Breast epithelium (tissue), 4 donors: Measurements from ENCODE around the gene THADA. TPM values are rescaled to one million over a fixed set of nuclear protein-coding genes. Genes with fewer than 3 reads are reported as not detected.
A peak's percentile ranks its signal among the peaks of the same experiment; 100 is the strongest.
"Not testable (repeated sequence)": the region's sequence is repeated elsewhere in the genome, so short reads cannot be mapped to it uniquely, and the experiment has no call there.

Experiments
- DNase-seq, 2 donors: peaks; one replicate each; pipeline ENCODE4 v3.0.0-alpha.2; 2019; ENCODE audit warnings: low spot score in 2 of 2
- H3K27ac ChIP-seq, 2 donors: fragments of 200-600 bp; sonication (generic) in 1 of 2; one replicate each; pipeline ENCODE4 v1.5.1; 2016 to 2019; ENCODE audit warnings: mild to moderate bottlenecking in 1 of 2
- H3K27me3 ChIP-seq, 2 donors: fragments of 200-600 bp; sonication (generic) in 1 of 2; one replicate each; pipeline versions ENCODE4 v1.5.1 to v1.6.0; 2017 to 2019; ENCODE audit warnings: control low read depth in 1 of 2, mild to moderate bottlenecking in 1 of 2
- H3K36me3 ChIP-seq: fragments of 200-600 bp; one replicate; pipeline ENCODE4 v1.5.1; 2019
- H3K4me1 ChIP-seq, 2 donors: fragments of 200-600 bp; sonication (generic); one replicate each; pipeline ENCODE4 v1.5.1; 2016 to 2019; ENCODE audit warnings: control low read depth in 1 of 2
- H3K4me3 ChIP-seq, 3 donors: fragments of 200-600 bp; sonication (generic); 1 replicate in 2 of 3; 2 replicates in 1 of 3; pipeline ENCODE4 v1.5.1; 2016 to 2019; ENCODE audit warnings: mild to moderate bottlenecking in 3 of 3, moderate library complexity in 2 of 3
- H3K9me3 ChIP-seq, 2 donors: fragments of 200-600 bp; sonication (generic) in 1 of 2; one replicate each; pipeline ENCODE4 v1.5.1; 2016 to 2019; ENCODE audit warnings: control low read depth in 1 of 2
- POLR2A ChIP-seq: fragments of 450-650 bp; IDR thresholded peaks from one replicate; pipeline ENCODE4 v1.6.1; 2016; ENCODE audit warnings: antibody characterized with exemption, mild to moderate bottlenecking, moderate library complexity
- POLR2AphosphoS5 ChIP-seq, 3 donors: sonication (generic); formaldehyde crosslinking; IDR thresholded peaks; one replicate each; pipeline ENCODE4 v1.6.1; 2017; ENCODE audit warnings: antibody characterized with exemption in 3 of 3
- intact Hi-C: fragments of 100-400 bp; cut with DNase I; formaldehyde crosslinking; loops from one replicate; pipeline ENCODE4 v1.15.1; 2023; ENCODE audit warnings: low total_unique reads
- total RNA-seq, 3 donors: library from RNA; depleted of rRNA; stranded (reverse); fragments of >200 nt; gene quantifications; one replicate each; pipeline ENCODE4 v1.1.0, GENCODE V29; 2016
- TF ChIP-seq, protein P1 (sequence below), 3 donors: fragments of 450-650 bp; IDR thresholded peaks; one replicate each; pipeline ENCODE4 v1.5.1; 2016 to 2017; ENCODE audit warnings: antibody characterized with exemption in 3 of 3, mild to moderate bottlenecking in 3 of 3, moderate library complexity in 3 of 3

The THADA gene
- 10 to 100 TPM; 41.1 to 60.6 (median 49.5) TPM for total RNA-seq

GRCh38 chr2:43595603-43596412 is at the start of gene THADA:
Gene THADA (minus strand): TSS chr2:43596038. CDS start chr2:43592392, 3,646 bp downstream.
- H3K27ac ChIP-seq, result peak within 1 kb of the TSS; percentile 91 to 94
- H3K27me3 ChIP-seq, result no peaks in the 10 kb centered on the region
- no peaks in the 10 kb centered on the region for H3K4me1 ChIP-seq
- DNase-seq, result peak; percentile 99
- no peaks in the 10 kb centered on the region for H3K36me3 ChIP-seq
- intact Hi-C loops, result no loop called here
- peak within 1 kb of the TSS; percentile 68 to 90 (median 80) for H3K4me3 ChIP-seq
- TF ChIP-seq, protein P1, sequence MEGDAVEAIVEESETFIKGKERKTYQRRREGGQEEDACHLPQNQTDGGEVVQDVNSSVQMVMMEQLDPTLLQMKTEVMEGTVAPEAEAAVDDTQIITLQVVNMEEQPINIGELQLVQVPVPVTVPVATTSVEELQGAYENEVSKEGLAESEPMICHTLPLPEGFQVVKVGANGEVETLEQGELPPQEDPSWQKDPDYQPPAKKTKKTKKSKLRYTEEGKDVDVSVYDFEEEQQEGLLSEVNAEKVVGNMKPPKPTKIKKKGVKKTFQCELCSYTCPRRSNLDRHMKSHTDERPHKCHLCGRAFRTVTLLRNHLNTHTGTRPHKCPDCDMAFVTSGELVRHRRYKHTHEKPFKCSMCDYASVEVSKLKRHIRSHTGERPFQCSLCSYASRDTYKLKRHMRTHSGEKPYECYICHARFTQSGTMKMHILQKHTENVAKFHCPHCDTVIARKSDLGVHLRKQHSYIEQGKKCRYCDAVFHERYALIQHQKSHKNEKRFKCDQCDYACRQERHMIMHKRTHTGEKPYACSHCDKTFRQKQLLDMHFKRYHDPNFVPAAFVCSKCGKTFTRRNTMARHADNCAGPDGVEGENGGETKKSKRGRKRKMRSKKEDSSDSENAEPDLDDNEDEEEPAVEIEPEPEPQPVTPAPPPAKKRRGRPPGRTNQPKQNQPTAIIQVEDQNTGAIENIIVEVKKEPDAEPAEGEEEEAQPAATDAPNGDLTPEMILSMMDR (IDR thresholded peaks at IDR 0.05), result no peak
- TF ChIP-seq POLR2A (peak; percentile 92), POLR2AphosphoS5 (IDR thresholded peaks at IDR 0.05) (peak; percentile 98 to 99 (median 98))
- H3K9me3 ChIP-seq, result no peaks in the 10 kb centered on the region

GRCh38 chr2:43643680-43644079 is 47.8 kb upstream of the THADA start:
- no peaks in the 10 kb centered on the region for H3K27me3 ChIP-seq
- H3K4me3 ChIP-seq, result no peak overlapping the region
- no peak overlapping the region for H3K27ac ChIP-seq
- intact Hi-C loops, result no loop called here
- H3K4me1 ChIP-seq, result no peaks in the 10 kb centered on the region
- DNase-seq, result no peak
- TF ChIP-seq POLR2AphosphoS5 (IDR thresholded peaks at IDR 0.05) (no peak), POLR2A (no peak)
- TF ChIP-seq, protein P1 (IDR thresholded peaks at IDR 0.05), result no peak
- H3K36me3 ChIP-seq, result no peaks in the 10 kb centered on the region
- no peaks in the 10 kb centered on the region for H3K9me3 ChIP-seq

DNA sequence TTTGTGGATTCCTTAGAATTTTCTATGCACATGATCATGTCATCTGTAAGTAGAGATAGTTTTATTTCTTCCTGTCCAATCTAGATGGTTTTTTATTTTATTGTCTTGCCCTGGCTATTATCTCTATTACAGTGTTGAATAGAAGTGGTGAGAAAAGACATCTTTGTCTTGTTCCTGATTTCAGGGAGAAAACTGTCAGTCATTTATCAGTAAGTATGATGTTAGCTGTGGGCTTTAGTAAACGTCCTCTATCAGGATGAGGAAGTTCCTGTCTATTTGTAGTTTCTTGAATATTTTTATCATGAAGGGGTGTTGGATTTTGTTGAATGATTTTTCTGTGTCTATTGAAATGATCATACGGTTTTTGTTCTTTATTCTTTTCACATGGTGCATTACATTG is 46.5 kb upstream of the THADA start:
- no peaks in the 10 kb centered on the region for H3K27me3 ChIP-seq
- DNase-seq, result no peak
- TF ChIP-seq POLR2A, result no peak
- no peak overlapping the region for H3K27ac ChIP-seq
- H3K4me3 ChIP-seq, result no peak overlapping the region
- H3K36me3 ChIP-seq, result no peaks in the 10 kb centered on the region
- no peaks in the 10 kb centered on the region for H3K9me3 ChIP-seq
- no peaks in the 10 kb centered on the region for H3K4me1 ChIP-seq
- intact Hi-C loops, result no loop called here

DNA sequence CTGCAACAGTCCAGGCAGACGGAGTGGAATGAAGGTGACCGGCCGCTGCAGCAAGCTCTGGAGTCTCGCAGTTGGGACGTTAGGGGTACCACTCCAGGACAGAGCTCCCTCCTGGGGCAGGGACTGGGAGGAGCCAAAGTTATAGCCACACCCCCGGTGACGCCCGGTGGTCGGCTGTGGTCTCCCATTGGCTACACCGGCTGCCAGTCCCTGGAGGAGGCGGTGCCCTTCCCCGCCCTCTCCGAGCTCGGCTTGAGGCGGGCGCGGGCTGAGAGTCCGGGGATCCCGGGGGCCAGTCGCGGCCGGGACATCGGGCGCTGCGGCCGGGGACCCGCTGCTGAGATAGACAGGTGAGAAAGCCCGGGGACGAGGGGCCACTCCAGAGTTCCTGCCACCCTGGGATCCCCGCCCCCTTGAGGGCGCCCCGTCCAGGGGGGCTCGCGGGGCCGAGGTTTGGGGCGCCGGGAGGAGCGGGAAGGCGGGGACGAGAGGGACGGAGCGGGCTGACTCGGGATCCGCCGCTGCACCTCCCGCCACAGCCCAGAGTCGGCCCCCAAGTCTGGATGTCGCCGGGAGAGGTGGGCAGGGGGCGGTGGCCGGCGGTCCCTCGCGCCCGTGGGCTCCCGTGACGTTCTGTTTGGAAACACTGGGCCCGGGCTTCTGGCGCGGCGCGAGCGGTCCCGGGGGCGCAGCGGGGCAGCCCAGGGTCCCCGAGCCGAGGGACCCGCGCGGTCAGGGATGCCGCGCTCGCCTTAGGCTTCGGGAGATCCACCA is 41.4 kb upstream of the THADA start, which contains the start of gene PLEKHH2:
TSS of gene PLEKHH2 (plus strand) at position 231 of the 774 bp plus-strand sequence. CDS start 7,414 bp downstream, outside the sequence.
- no peaks in the 10 kb centered on the region for H3K9me3 ChIP-seq
- H3K4me1 ChIP-seq, result no peaks in the 10 kb centered on the region
- no peaks in the 10 kb centered on the region for H3K36me3 ChIP-seq
- peak within 1 kb of the TSS; percentile 89 to 91 for H3K27ac ChIP-seq
- intact Hi-C loops, result no loop called here
- peak within 1 kb of the TSS; percentile 89 to 95 (median 95) for H3K4me3 ChIP-seq
- TF ChIP-seq, protein P1 (IDR thresholded peaks at IDR 0.05), result no peak
- TF ChIP-seq POLR2AphosphoS5 (IDR thresholded peaks at IDR 0.05) (peak; percentile 26 to 93 (median 64)), POLR2A (peak; percentile 84)
- DNase-seq, result peak; percentile 89 to 91
- H3K27me3 ChIP-seq, result no peaks in the 10 kb centered on the region

GRCh38 chr2:43636621-43637020 is 40.8 kb upstream of the THADA start:
- H3K4me3 ChIP-seq, result peak overlapping the region; percentile 89 to 95 (median 95)
- no peaks in the 10 kb centered on the region for H3K36me3 ChIP-seq
- TF ChIP-seq, protein P1 (IDR thresholded peaks at IDR 0.05), result no peak
- TF ChIP-seq POLR2AphosphoS5 (IDR thresholded peaks at IDR 0.05) (no peak), POLR2A (no peak)
- H3K27ac ChIP-seq, result peak overlapping the region; percentile 89 to 91
- intact Hi-C loops, result no loop called here
- DNase-seq, result no peak
- H3K4me1 ChIP-seq, result no peaks in the 10 kb centered on the region
- no peaks in the 10 kb centered on the region for H3K27me3 ChIP-seq
- no peaks in the 10 kb centered on the region for H3K9me3 ChIP-seq

DNA sequence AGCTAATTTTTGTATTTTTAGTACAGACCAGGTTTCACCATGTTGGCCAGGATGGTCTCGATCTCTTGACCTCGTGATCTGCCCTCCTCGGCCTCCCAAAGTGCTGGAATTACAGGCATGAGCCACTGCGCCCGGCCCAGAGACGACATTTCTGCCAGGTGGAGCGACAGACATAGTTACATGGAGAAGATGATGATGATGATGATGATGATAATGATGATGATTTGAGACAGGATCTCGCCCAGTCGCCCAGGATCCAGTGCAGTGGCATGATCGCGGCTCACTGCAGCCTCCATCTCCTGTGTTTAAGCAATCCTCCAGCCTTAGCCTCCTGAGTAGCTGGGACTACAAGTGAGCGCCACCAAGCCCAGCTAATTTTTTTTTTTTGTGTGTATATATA is 40.3 kb upstream of the THADA start:
- H3K4me1 ChIP-seq, DNase-seq, H3K9me3 ChIP-seq, H3K27ac ChIP-seq, H3K36me3 ChIP-seq, intact Hi-C loops, H3K4me3 ChIP-seq, H3K27me3 ChIP-seq: not testable (repeated sequence)
